ENCODE measurements around the gene DOP1B.
"Not testable (repeated sequence)": the region's sequence is repeated elsewhere in the genome, so short reads cannot be mapped to it uniquely, and the experiment has no call there.

Gene DOP1B

DNA sequence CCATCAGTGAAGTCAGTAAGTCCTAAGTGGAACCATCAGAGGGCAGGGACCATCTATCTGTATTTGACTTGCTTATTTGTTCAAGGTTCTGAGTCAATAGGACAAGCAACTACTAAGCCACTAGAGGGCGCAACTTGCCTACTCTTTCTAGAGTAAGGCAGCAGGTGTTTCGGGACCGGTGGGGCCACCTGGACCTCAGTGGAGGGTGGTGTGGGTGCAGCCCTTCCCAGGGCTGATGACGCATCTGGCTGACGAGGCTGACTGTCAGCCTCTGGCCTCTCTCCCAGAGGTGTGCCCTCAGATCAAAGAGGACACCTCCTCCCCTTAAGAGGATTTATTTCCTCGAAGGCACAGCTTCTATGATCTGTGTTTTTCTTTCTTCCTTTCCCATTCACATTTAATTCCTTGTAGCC is 15.1 kb upstream of the DOP1B start:
- DNase-seq = peak; percentile 77

DNA sequence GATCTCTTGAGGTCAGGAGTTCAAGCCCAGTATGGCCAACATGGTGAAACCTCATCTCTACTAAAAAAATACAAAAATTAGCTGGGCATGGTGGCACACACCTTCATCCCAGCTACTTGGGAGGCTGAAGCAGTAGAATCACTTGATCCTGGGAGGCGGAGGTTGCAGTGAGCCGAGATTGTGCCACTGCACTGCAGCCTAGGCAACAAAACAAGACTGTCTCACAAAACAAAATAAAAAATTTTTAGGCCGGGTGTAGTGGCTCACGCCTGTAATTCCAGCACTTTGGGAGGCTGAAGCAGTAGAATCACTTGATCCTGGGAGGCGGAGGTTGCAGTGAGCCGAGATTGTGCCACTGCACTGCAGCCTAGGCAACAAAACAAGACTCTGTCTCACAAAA is 12.4 kb upstream of the DOP1B start:
- DNase-seq = not testable (repeated sequence)

- DNase-seq = no peak
Measured at GRCh38 chr21:36145259-36145658, 11.4 kb upstream of the DOP1B start.

DNA sequence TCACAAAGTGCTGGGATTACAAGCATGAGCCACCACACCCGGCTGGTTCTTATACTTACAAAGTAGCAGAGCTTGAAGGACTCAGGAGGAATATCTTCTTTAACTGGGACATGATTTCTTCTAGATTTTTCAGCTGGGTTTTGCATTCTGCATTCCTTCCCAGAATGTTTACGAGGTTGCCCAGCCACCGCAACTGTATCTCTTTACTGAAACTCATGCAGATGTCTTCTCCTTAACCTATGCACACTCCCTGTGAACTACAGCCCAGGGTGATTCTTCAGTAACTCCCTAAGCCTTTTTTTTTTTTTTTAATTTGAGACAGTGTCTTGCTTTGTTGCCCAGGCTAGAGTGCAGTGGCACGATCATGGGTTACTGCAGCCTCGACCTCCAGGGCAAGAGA is 8.7 kb upstream of the DOP1B start:
- no peak for DNase-seq

DNA sequence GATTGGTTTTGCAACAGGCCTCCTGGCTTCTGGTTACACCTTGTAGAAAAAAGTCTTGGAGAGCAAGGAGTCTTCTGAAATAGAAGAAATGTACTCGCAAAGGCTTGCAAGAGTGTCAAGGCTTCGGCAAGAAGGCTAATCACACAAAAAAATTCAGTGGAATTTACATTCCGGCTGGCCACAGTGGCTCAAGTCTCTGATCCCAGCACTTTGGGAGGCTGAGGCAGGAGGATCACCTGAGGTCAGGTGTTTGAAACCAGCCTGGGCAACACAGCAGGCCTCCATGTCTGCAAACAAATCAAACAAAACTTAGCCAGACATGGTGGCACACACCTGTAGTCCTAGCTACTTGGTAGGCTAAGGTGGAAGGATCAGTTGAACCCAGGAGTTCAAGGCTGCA is 7.7 kb upstream of the DOP1B start:
- no peak for DNase-seq

DNA sequence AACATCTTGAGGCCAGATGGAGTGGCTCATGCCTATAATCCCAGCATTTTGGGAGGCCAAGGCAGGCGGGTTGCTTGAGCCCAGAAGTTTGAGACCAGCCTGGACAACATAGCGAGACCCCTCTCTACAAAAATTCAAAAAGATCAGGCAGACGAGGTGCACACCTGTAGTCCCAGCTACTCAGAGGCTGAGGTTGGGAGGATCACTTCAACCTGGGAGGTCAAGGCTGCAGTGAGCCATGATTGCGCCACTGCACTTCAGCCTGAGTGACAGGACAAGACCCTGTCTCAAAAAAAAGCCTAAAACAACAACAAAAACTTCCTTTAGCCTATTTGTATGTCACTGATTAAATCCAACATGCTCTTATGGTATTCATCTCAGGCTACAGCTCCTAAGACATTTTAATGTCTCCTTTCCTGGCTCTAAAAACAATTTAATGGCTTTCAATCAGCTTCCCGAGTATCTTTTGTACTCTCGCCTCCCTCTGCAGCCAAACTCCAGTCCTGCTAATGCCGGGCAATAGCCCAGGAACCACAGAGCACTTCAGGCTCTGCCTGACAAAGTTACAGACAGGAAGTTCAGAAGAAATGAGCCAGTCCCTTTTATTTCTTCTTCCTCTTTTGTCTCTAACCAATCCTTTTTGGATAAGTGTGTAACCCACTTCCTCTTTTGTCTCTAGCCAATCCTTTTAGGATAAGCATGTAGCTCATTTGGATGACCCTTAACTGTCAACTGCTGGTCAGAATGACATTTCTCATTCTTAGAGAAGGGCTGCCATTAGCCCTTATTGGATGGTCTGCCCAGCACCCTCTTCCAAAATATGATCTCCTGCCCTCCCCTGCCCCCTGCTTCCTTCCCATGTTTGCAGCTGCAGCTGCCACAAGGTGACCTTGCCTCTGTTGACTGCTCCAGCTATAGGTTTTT is 6.6 kb upstream of the DOP1B start:
- DNase-seq = no peak

DNA sequence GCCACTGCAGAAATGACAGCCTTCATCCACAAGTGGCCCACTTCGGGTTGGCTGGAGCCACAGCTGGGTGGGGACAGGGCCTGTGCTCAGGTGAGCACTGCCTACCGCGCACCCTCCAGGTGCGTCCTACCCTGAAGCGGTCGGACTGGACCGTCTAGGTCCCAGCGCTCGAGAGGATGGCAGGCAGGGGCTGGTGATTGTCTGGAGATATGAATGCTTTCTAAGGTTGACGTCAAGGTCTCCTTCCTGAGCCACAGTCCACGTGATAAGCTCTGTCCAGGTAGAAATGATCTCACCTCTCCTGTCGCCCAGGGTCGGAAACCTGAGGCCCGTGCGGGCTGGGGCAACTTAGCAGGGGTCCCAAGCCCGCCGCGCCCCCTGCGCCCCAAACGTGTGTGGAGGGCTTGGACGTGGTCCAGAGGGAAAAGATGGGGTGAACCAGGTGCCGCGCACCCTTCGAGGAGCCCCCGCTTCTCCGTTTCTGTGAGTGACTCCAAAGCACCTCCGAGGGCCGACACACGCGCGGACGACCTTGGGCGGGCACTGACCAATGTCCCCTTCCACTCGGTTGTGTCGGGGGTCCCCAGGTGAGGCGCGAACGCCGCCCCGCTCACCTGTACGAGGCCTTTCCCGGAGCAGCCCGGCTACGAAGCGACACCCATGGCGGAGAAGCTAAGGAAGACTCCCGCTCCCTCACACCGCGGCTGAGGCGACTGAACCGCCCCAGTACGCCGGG is 853 bp upstream of the DOP1B start:
- DNase-seq = no peak

DNA sequence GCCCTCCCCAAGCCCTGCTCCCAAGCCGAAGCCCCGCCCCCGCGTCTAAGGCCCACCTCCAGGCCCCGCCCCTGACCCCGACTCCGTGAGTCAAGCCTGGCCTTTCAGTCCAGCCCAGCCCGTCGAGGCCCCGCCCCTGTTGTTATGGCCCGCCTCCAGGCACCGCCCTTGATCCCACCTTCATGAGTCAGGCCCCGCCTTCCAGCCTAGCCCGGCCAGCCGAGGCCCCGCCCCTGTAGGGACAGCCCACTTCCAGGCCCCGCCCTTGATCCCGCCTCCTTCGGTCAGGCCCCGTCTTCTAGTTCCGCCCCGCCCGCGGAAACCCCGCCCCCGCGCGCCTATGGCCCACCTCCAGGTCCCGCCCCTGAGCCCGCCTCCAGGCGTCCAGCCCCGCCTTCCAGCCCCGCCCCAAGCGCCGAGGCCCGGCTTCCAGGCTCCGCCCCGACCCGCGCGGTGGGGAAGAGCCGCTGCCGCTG is 247 bp upstream of the DOP1B start:
- DNase-seq = peak; percentile 97

GRCh38 chr21:36159356-36159921 is 2.8 kb downstream of the DOP1B start:
- DNase-seq = no peak

DNA sequence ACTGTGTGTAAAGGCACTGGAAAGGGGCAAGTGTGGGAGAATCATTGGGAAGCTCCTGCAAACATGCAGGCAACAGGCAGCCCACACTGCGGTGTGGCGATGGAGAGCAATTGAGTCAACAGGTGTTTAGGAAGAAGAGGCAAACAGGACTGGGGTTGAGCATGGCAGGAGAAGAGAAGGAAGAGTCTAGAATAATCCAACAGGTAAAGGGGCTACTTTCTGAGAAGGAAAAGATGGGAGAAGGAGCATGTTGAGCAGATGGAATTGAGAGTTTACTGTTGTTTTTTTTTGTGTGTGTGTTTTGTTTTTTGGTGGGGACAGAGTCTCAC is 4.2 kb downstream of the DOP1B start:
- no peak for DNase-seq

- no peak for DNase-seq
Measured at GRCh38 chr21:36162631-36163030, 6.0 kb downstream of the DOP1B start.

- no peak for DNase-seq
Measured at GRCh38 chr21:36163750-36164741, 7.4 kb downstream of the DOP1B start.

GRCh38 chr21:36165356-36165755 is 8.7 kb downstream of the DOP1B start:
- DNase-seq = no peak

DNA sequence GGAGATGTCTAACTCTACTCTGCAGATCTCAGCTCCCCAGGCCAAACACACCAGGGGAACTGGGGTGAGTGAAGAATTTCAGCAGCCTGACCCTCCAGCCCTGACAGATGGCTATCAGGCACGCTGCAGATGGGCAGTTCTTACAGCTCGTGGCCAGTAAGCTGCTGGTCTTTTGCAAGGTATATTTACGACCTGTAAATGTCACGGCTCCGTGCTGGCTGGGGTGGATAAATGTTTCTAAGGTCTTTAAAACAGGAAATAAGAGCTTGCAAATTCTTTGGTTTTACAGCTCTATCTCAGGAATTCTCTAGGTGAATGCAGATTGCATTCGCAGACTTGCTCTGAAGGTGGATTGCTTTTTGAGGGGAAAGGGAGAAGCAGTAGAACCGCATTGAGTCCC is 10.1 kb downstream of the DOP1B start:
- no peak for DNase-seq

DNA sequence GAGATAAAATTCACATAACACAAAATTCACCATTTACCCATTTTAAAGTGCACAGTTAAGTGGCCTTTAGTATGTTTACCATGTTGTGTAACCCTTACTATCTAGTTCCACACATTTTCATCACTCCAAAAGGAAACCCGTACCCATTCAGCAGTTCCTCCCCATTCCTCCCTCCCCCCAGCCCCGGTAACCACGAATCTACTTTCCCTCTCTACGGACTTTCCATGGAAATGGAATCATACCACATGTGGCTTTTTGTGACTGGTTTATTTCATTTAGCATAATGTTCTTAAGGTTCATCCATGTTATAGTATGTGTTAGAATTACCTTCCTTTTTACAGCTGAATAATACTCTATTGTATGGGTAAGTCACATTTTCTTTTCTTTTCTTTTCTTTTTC is 10.9 kb downstream of the DOP1B start:
- DNase-seq = no peak

DNA sequence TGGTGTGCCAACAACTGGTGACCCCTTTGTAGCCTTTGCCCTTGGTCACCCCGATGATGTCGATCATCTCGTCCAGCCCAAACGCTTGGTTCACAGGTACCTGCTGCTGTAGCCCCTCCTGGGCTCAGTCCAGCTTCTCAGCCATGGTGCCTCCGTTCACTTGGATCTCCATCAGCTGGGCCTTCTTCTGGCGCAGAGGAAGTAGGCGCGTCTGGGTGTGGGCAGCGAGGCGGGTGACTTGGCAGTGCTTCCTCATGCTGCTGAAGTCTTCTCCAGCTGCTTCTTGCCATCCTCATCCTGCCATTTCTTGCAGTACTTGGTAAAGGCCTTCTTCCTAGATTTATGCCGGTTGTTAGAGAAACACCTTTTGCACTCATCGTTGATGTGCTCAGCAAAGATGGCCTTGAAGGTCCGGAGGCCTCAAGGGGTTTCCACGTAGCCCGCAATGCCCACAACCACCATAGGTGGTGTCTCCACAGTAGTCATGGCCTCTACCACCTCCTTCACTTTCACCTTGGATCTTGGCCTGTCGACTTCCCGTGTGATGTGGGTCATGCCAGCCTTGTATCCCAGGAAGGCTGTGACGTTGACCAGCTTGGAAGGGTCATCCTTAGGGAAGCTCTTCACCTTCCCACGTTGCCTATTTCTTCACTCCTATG is 13.0 kb downstream of the DOP1B start:
- DNase-seq = no peak

DNA sequence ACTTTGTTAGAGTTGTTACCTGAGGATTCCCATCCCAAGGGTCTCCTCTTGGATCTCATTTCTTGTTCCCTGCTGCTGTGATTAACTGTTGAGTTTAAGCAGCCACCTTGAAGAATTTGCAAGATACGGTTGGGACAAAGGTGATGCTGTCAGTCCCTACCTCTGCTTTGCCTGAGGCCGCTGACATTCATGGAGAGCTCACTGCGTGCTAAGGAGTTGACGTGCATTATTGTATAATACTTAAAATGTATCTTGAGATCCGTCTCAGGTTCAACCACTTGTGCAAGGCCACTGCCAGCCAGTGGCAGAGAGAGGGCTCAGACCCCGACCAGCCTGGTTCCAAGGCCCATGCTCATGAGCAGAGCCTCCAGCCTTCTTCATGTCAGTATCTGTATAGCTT is 14.2 kb downstream of the DOP1B start:
- DNase-seq = no peak

GRCh38 chr21:36171336-36171735 is 14.7 kb downstream of the DOP1B start:
- DNase-seq = no peak

DNA sequence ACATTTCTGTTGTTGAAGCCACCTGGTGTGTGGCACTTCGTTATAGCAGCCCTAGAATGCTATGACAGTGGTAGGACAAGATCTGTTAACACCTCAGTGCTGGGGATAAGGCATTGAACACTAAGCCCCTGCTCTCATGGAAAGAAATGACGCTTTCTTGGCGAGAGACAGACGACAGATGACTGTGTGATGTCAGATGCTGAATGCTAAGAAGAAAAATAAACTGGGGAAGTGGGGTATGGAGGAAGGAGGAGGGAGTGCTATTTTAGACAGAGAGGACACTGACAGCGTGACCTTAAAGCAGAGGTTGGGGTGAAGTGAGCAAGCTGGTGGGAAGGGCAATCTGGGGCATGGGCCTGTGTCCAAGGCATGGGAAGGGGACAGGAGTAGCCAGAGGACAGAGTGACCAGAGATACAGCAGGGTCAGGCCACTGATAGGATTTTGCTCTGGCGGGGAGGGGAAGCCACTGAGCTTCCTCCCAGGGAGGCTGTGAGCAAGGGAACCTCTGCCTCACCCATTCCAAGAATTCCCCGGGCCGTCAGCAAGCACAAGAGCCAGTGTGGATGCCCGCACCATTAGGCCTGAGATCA is 15.2 kb downstream of the DOP1B start:
- DNase-seq = no peak

- no peak for DNase-seq
Measured at GRCh38 chr21:36174780-36175179, 18.2 kb downstream of the DOP1B start.

GRCh38 chr21:36175771-36176565 is 19.3 kb downstream of the DOP1B start:
- no peak for DNase-seq
